OCI-LY7 (cell line): ENCODE measurements around the gene FEZ2. TPM values are rescaled to one million over a fixed set of nuclear protein-coding genes. Genes with fewer than 3 reads are reported as not detected.

ENCODE experiments used
- BruUV-seq: library from RNA; stranded (reverse); fragments of 400-500 nt; replicated peaks from 2 replicates; lab custom pipeline; 2021; lab: Mats Ljungman, UMichigan
- CTCF ChIA-PET: fragments of 300-600 bp; sonication (Branson Sonifier 250); formaldehyde crosslinking; loops from one replicate; lab custom pipeline; 2022; ENCODE audit warnings: antibody characterized with exemption; ENCODE audit not compliant: unreplicated experiment; lab: Charles Lee
- POLR2A ChIA-PET: fragments of 300-600 bp; sonication (Branson Sonifier 250); formaldehyde crosslinking; loops from one replicate; lab custom pipeline; 2022; ENCODE audit warnings: antibody characterized with exemption; lab: Charles Lee
- DNase-seq: peaks from one replicate; pipeline ENCODE4 v3.0.0-alpha.2; 2015; ENCODE audit warnings: low spot score
- H2AFZ ChIP-seq: fragments of 200-600 bp; sonication (generic), shearing (Covaris generic); 2 replicates; pipeline ENCODE4 v1.6.1; 2014; ENCODE audit warnings: mild to moderate bottlenecking, antibody characterized with exemption, low read length, moderate library complexity
- H3K27ac ChIP-seq: fragments of 200-600 bp; sonication (generic); 2 replicates; pipeline ENCODE4 v1.5.1; 2014; ENCODE audit warnings: mixed run types, low read depth, mild to moderate bottlenecking, moderate library complexity, low read length, inconsistent platforms; ENCODE audit not compliant: poor library complexity, severe bottlenecking
- H3K36me3 ChIP-seq: fragments of 200-600 bp; sonication (generic); 2 replicates; pipeline ENCODE4 v1.6.1; 2014; ENCODE audit warnings: mild to moderate bottlenecking, antibody characterized with exemption, low read length, moderate library complexity, mixed read lengths; ENCODE audit not compliant: insufficient read depth
- H3K4me1 ChIP-seq: fragments of 200-600 bp; sonication (generic); 2 replicates; pipeline ENCODE4 v1.5.1; 2014; ENCODE audit warnings: mild to moderate bottlenecking, low read length; ENCODE audit not compliant: insufficient read depth, poor library complexity, severe bottlenecking
- H3K4me2 ChIP-seq: fragments of 200-600 bp; sonication (generic); 2 replicates; pipeline ENCODE4 v1.6.1; 2014; ENCODE audit warnings: mild to moderate bottlenecking, low read length
- H3K4me3 ChIP-seq: fragments of 200-600 bp; sonication (generic); 2 replicates; pipeline ENCODE4 v1.5.1; 2014; ENCODE audit warnings: mild to moderate bottlenecking, low read depth, low read length; ENCODE audit not compliant: poor library complexity, severe bottlenecking
- H3K79me2 ChIP-seq: fragments of 200-600 bp; sonication (generic); 2 replicates; pipeline ENCODE4 v1.6.1; 2016; ENCODE audit warnings: low read depth, mild to moderate bottlenecking, low read length, moderate library complexity, mixed read lengths; ENCODE audit not compliant: insufficient read depth
- H3K9me2 ChIP-seq: fragments of 200-600 bp; sonication (generic); 2 replicates; pipeline ENCODE4 v1.6.1; 2016; ENCODE audit warnings: mild to moderate bottlenecking, low read length, mixed read lengths; ENCODE audit not compliant: insufficient read depth
- H3K9me3 ChIP-seq: fragments of 200-600 bp; sonication (generic); 2 replicates; pipeline ENCODE4 v1.6.1; 2014; ENCODE audit warnings: mild to moderate bottlenecking, mixed run types, low read length, mixed read lengths
- H4K20me1 ChIP-seq: fragments of 200-600 bp; sonication (generic); 2 replicates; pipeline ENCODE4 v1.6.1; 2014; ENCODE audit warnings: mild to moderate bottlenecking, antibody characterized with exemption, low read length, moderate library complexity, mixed read lengths; ENCODE audit not compliant: insufficient read depth
- EZH2phosphoT487 ChIP-seq: fragments of 200-600 bp; sonication (generic); IDR thresholded peaks from 2 replicates; pipeline ENCODE4 v1.6.1; 2018; ENCODE audit warnings: low read depth, borderline replicate concordance, mild to moderate bottlenecking, mixed run types, antibody characterized with exemption, low read length, moderate library complexity, mixed read lengths
- intact Hi-C: fragments of 100-400 bp; cut with micrococcal nuclease; formaldehyde crosslinking; loops from one replicate; pipeline ENCODE4 v1.10.0; 2022; ENCODE audit not compliant: unreplicated experiment
- total RNA-seq, 2 experiments: library from RNA; depleted of rRNA in 1 of 2; stranded (reverse); fragments of >200 nt in 1 of 2; shearing (Covaris generic) in 1 of 2; gene quantifications; 2 replicates each; pipeline ENCODE4 v1.2.3, GENCODE V29; 2014 to 2022
- TF ChIP-seq, protein P1 (sequence below): fragments of 200-600 bp; sonication (generic); conservative IDR thresholded peaks from 2 replicates; pipeline ENCODE4 v1.5.1; 2014; ENCODE audit warnings: mild to moderate bottlenecking, antibody characterized with exemption, low read length, moderate library complexity, mixed read lengths

FEZ2 gene
- total RNA-seq, 2 experiments from 2014 or later, result 17.1 to 23.2 TPM

GRCh38 chr2:36611316-36611990 lies 13.5 kb upstream of the FEZ2 start:
- ChIA-PET CTCF (no interaction called here), POLR2A (no interaction called here)
- no TSS peak for BruUV-seq
- Histone ChIP-seq H3K9me2 (no peaks in the 10 kb centered on the region), H3K4me1 (no peaks in the 10 kb centered on the region), H4K20me1 (no peaks in the 10 kb centered on the region), H3K4me3 (no peak overlapping the region), H2AFZ (no peak overlapping the region), H3K27ac (no peak overlapping the region), H3K79me2 (no peaks in the 10 kb centered on the region), H3K9me3 (no peaks in the 10 kb centered on the region), H3K36me3 (no peaks in the 10 kb centered on the region), H3K4me2 (no peak overlapping the region)
- DNase-seq, result no peak
- intact Hi-C loops, result no loop called here
- no peak for TF ChIP-seq EZH2phosphoT487
- TF ChIP-seq, protein P1, sequence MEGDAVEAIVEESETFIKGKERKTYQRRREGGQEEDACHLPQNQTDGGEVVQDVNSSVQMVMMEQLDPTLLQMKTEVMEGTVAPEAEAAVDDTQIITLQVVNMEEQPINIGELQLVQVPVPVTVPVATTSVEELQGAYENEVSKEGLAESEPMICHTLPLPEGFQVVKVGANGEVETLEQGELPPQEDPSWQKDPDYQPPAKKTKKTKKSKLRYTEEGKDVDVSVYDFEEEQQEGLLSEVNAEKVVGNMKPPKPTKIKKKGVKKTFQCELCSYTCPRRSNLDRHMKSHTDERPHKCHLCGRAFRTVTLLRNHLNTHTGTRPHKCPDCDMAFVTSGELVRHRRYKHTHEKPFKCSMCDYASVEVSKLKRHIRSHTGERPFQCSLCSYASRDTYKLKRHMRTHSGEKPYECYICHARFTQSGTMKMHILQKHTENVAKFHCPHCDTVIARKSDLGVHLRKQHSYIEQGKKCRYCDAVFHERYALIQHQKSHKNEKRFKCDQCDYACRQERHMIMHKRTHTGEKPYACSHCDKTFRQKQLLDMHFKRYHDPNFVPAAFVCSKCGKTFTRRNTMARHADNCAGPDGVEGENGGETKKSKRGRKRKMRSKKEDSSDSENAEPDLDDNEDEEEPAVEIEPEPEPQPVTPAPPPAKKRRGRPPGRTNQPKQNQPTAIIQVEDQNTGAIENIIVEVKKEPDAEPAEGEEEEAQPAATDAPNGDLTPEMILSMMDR, result no peak

- H3K36me3 ChIP-seq, result no peaks in the 10 kb centered on the region
- no peaks in the 10 kb centered on the region for H3K9me2 ChIP-seq
- no peaks in the 10 kb centered on the region for H3K79me2 ChIP-seq
- DNase-seq, result no peak
- no peaks in the 10 kb centered on the region for H3K9me3 ChIP-seq
- no TSS peak for BruUV-seq
- no peak overlapping the region for H3K4me3 ChIP-seq
- H3K27ac ChIP-seq, result no peak overlapping the region
- intact Hi-C loops, result no loop called here
- H3K4me1 ChIP-seq, result no peaks in the 10 kb centered on the region
- no peak overlapping the region for H3K4me2 ChIP-seq
- no peak overlapping the region for H2AFZ ChIP-seq
- ChIA-PET POLR2A (interaction anchor here (0.7 to 0.8 kb wide), 2 partner anchors 17 to 320 kb away, joined by 3 to 5 read pairs; no protein-coding TSS in a partner anchor), CTCF (no interaction called here)
- no peak for TF ChIP-seq EZH2phosphoT487
- TF ChIP-seq, protein P1, result no peak
- no peaks in the 10 kb centered on the region for H4K20me1 ChIP-seq
These were observed 11.5 kb upstream of the FEZ2 start for GRCh38 chr2:36609507-36609906.

- Histone ChIP-seq H3K27ac (no peak overlapping the region), H3K4me2 (no peak overlapping the region), H3K4me3 (no peak overlapping the region), H4K20me1 (no peaks in the 10 kb centered on the region), H3K4me1 (no peaks in the 10 kb centered on the region), H3K36me3 (no peaks in the 10 kb centered on the region), H3K9me2 (no peaks in the 10 kb centered on the region), H3K9me3 (no peaks in the 10 kb centered on the region), H2AFZ (no peak overlapping the region), H3K79me2 (no peaks in the 10 kb centered on the region)
- CTCF ChIA-PET, result interaction anchor here (0.5 kb wide), 1 partner anchor 238 kb away, joined by 3 read pairs; no protein-coding TSS in a partner anchor
- TF ChIP-seq EZH2phosphoT487, result no peak
- TF ChIP-seq, protein P1, result no peak
- POLR2A ChIA-PET, result no interaction called here
- intact Hi-C loops, result no loop called here
- no peak for DNase-seq
- no TSS peak for BruUV-seq
These were observed 10.0 kb upstream of the FEZ2 start for GRCh38 chr2:36607947-36608346.
